GM12878 (cell line): Measurements from ENCODE around the gene TIMM29. TPM values are rescaled to one million over a fixed set of nuclear protein-coding genes. Genes with fewer than 3 reads are reported as not detected.

ENCODE experiments used
- ATAC-seq: fragments of 200-7000 bp; cut with Tn5 transposase; 3 replicates; pipeline ENCODE4 v1.9.1; 2020; ENCODE audit warnings: mild to moderate bottlenecking, moderate library complexity
- BruUV-seq: library from RNA; stranded (reverse); fragments of 400-500 nt; replicated peaks from 2 replicates; lab custom pipeline; 2021; lab: Mats Ljungman, UMichigan
- CTCF ChIA-PET: fragments of 300-600 bp; sonication (Branson Sonifier 250); formaldehyde crosslinking; extraction: SDS; loops from one replicate; lab custom pipeline; 2021; ENCODE audit warnings: inconsistent platforms; lab: Yijun Ruan, JAX
- POLR2A ChIA-PET: fragments of 350-600 bp; formaldehyde crosslinking; extraction: SDS; loops from one replicate; lab custom pipeline; 2021; ENCODE audit warnings: inconsistent platforms; lab: Charles Lee
- RAD21 ChIA-PET: fragments of 300-600 bp; sonication (Branson Sonifier 250); formaldehyde crosslinking; loops from one replicate; lab custom pipeline; 2023; ENCODE audit warnings: antibody characterized with exemption; ENCODE audit not compliant: unreplicated experiment; lab: Charles Lee
- SMC1A ChIA-PET: fragments of 300-600 bp; sonication (Branson Sonifier 250); formaldehyde crosslinking; loops from one replicate; lab custom pipeline; 2023; ENCODE audit not compliant: unreplicated experiment, uncharacterized antibody; lab: Charles Lee
- DNase-seq: peaks from one replicate; pipeline ENCODE4 v3.0.0-alpha.2; 2011; ENCODE audit warnings: low read depth, low spot score
- FAIRE-seq: peaks from 3 replicates; lab custom pipeline; 2011; peaks lifted over from hg19 to GRCh38; lab: Jason Lieb, UNC
- H2AFZ ChIP-seq: 2 replicates; pipeline ENCODE4 v1.6.0; 2011; ENCODE audit warnings: low read depth, low read length, control low read depth; ENCODE audit not compliant: control insufficient read depth
- H3K27ac ChIP-seq: 2 replicates; pipeline ENCODE4 v1.5.1; 2011; ENCODE audit warnings: control low read depth; ENCODE audit not compliant: control insufficient read depth, insufficient read depth
- H3K27me3 ChIP-seq, 2 experiments: replicated peaks in 1 of 2; 2 replicates each; pipeline versions ENCODE4 v1.6.0 to v1.6.1; 2011; ENCODE audit warnings: low read length in 1 of 2; ENCODE audit not compliant: control insufficient read depth in 2 of 2, insufficient read depth in 2 of 2
- H3K36me3 ChIP-seq, 2 experiments: 2 replicates each; pipeline ENCODE4 v1.5.1; 2011; ENCODE audit warnings: low read length in 1 of 2; ENCODE audit not compliant: control insufficient read depth in 2 of 2, insufficient read depth in 2 of 2
- H3K4me1 ChIP-seq: 2 replicates; pipeline ENCODE4 v1.6.1; 2011; ENCODE audit warnings: mild to moderate bottlenecking, low read length, moderate library complexity, mixed read lengths; ENCODE audit not compliant: control insufficient read depth, insufficient read depth
- H3K4me2 ChIP-seq: 2 replicates; pipeline ENCODE4 v1.6.0; 2011; ENCODE audit warnings: control low read depth; ENCODE audit not compliant: control insufficient read depth, insufficient read depth
- H3K4me3 ChIP-seq: fragments of 200-600 bp; sonication (generic); 2 replicates; pipeline ENCODE4 v1.5.1; 2016
- H3K79me2 ChIP-seq: 2 replicates; pipeline ENCODE4 v1.6.0; 2011; ENCODE audit warnings: low read length; ENCODE audit not compliant: control insufficient read depth, insufficient read depth
- H3K9ac ChIP-seq: 2 replicates; pipeline ENCODE4 v1.8.0; 2011; ENCODE audit warnings: low read length, control low read depth, mixed read lengths; ENCODE audit not compliant: control insufficient read depth, insufficient read depth
- H3K9me3 ChIP-seq: replicated peaks from 3 replicates; pipeline ENCODE4 v1.5.1; 2011; ENCODE audit warnings: mild to moderate bottlenecking, low read length; ENCODE audit not compliant: control insufficient read depth, insufficient read depth
- H4K20me1 ChIP-seq: 2 replicates; pipeline ENCODE4 v1.6.0; 2011; ENCODE audit not compliant: control insufficient read depth, insufficient read depth
- CREM ChIP-seq: IDR thresholded peaks from 2 replicates; pipeline ENCODE4 v1.6.1; 2014; ENCODE audit warnings: antibody characterized with exemption, low read depth
- FOXK2 ChIP-seq: fragments of 450-650 bp; IDR thresholded peaks from 2 replicates; pipeline ENCODE4 v1.6.1; 2017; ENCODE audit warnings: mild to moderate bottlenecking, moderate library complexity
- MLLT1 ChIP-seq: fragments of 450-650 bp; IDR thresholded peaks from 2 replicates; pipeline ENCODE4 v1.6.1; 2016; ENCODE audit warnings: mild to moderate bottlenecking
- POLR2A ChIP-seq: IDR thresholded peaks from 2 replicates; pipeline ENCODE4 v1.6.1; 2011; ENCODE audit warnings: low read depth, mild to moderate bottlenecking, low read length
- POLR2AphosphoS2 ChIP-seq: IDR thresholded peaks from 2 replicates; pipeline ENCODE4 v1.6.1; 2011; ENCODE audit warnings: low read depth, mild to moderate bottlenecking, low read length, improper control_type of control experiment, moderate library complexity
- RBBP5 ChIP-seq: fragments of 200-600 bp; sonication (generic); conservative IDR thresholded peaks from 2 replicates; pipeline ENCODE4 v1.6.1; 2016
- WGBS: methylation state at CpG from one replicate; pipeline ENCODE4 v1.1.6; 2016; ENCODE audit warnings: low lambda C conversion rate; ENCODE audit not compliant: insufficient replicate concordance, insufficient coverage; ENCODE audit errors: missing lambda C conversion rate; 5-methylcytosine and 5-hydroxymethylcytosine counted together
- in situ Hi-C: fragments of 300-500 bp; cut with MboI; formaldehyde crosslinking; loops from 9 replicates; pipeline ENCODE4 v1.14.3; 2018; ENCODE audit warnings: mixed read lengths
- intact Hi-C: fragments of 100-400 bp; cut with micrococcal nuclease; formaldehyde crosslinking; loops from one replicate; pipeline ENCODE4 v1.14.2; 2022; ENCODE audit not compliant: unreplicated experiment
- polyA plus RNA-seq, 11 experiments: library from polyadenylated mRNA; depleted of rRNA in 4 of 11; unstranded in 6 of 11; stranded (reverse) in 5 of 11; fragments of >200 nt; fragmentation: Nextera tagmentation in 4 of 11; fragmentation: Illumina TruSeq in 1 of 11; extraction: Ambion mirVana in 4 of 11; extraction: Trizol in 1 of 11; gene quantifications; 1 replicate in 1 of 11; 2 replicates in 10 of 11; pipeline versions ENCODE4 v1.2.1 to v1.2.3, GENCODE V29; 2011 to 2016; ENCODE audit warnings: inconsistent platforms in 2 of 11, missing spikeins in 2 of 11, low read depth in 1 of 11
- total RNA-seq, 4 experiments: library from RNA; depleted of rRNA in 3 of 4; stranded (reverse); fragments of >200 nt in 3 of 4; fragmentation: Illumina TruSeq in 1 of 4; extraction: Trizol in 1 of 4; gene quantifications; 2 replicates each; pipeline versions ENCODE4 v1.2.1 to v1.2.3, GENCODE V29; 2013 to 2021
- TF ChIP-seq, protein P1 (sequence below): IDR thresholded peaks from 2 replicates; pipeline ENCODE4 v1.6.1; 2011; ENCODE audit warnings: borderline replicate concordance, low read depth, mild to moderate bottlenecking, moderate library complexity, low read length; ENCODE audit not compliant: insufficient read depth, poor library complexity, severe bottlenecking

The TIMM29 gene
- total and polyA plus RNA-seq, 10 of the 15 experiments (the other 5 are each of a cell fraction or from before 2014, with no cell fraction given), result 2.4 to 27.9 (median 13.5) TPM

DNA sequence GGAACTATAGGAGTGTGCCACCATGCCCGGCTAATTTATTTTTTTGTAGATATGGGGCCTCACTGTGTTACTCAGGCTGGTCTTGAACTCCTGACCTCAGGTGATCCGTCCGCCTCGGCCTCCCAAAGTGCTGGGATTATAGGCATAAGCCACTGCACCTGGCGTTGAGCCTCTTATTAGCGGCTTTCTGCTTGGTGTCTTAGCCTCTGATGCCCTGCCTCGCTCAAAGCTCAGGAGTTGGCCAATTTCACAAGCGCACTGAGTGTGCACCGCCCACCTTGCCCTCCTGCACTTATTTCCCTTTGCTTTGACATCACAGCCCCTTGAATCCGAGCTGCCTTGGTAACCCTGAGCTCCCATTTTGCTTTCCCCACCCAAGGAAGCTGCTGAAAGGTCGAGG, 10.3 kb upstream of the TIMM29 start (continued):
- TF ChIP-seq, protein P1, sequence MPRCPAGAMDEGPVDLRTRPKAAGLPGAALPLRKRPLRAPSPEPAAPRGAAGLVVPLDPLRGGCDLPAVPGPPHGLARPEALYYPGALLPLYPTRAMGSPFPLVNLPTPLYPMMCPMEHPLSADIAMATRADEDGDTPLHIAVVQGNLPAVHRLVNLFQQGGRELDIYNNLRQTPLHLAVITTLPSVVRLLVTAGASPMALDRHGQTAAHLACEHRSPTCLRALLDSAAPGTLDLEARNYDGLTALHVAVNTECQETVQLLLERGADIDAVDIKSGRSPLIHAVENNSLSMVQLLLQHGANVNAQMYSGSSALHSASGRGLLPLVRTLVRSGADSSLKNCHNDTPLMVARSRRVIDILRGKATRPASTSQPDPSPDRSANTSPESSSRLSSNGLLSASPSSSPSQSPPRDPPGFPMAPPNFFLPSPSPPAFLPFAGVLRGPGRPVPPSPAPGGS, result no peak
- TF ChIP-seq MLLT1 (no peak), FOXK2 (no peak)

GRCh38 chr19:10919352-10920287, 9.0 kb upstream of the TIMM29 start:
- H3K27ac ChIP-seq, result no peak overlapping the region
- H4K20me1 ChIP-seq, result no peaks in the 10 kb centered on the region
- ChIA-PET CTCF (interaction anchor here (0.9 to 1.6 kb wide), 2 partner anchors 17 to 47 kb away, joined by 3 read pairs; no protein-coding TSS in a partner anchor), POLR2A (no interaction called here), SMC1A (no interaction called here), RAD21 (no interaction called here)
- no peak overlapping the region for H3K4me3 ChIP-seq
- H3K4me1 ChIP-seq, result no peaks in the 10 kb centered on the region
- in situ Hi-C loops (no loop called here), intact Hi-C loops (no loop called here)
- H3K36me3 ChIP-seq, result peaks cover 11 to 45% of the 10 kb centered on the region in 2 experiments
- TF ChIP-seq POLR2AphosphoS2 (peak; percentile 23; the same call in 1 of the 2 replicates), CREM (no peak), RBBP5 (no peak), POLR2A (peak; percentile 21; the same call in 1 of the 2 replicates)
- TF ChIP-seq, protein P1, result peak; percentile 26
- 94% methylated on average over 26 of the region's 26 CpGs for WGBS
- no TSS peak for BruUV-seq
- no peak overlapping the region for H3K9ac ChIP-seq
- no peaks in the 10 kb centered on the region for H3K27me3 ChIP-seq
- no peak overlapping the region for H2AFZ ChIP-seq
- H3K9me3 ChIP-seq, result no peaks in the 10 kb centered on the region
- no peaks in the 10 kb centered on the region for H3K79me2 ChIP-seq
- H3K4me2 ChIP-seq, result no peak overlapping the region
- no peak for FAIRE-seq
- DNase-seq, result no peak
- ATAC-seq, result no peak
